ENCODE measurements around the gene P3R3URF.

The P3R3URF gene

DNA sequence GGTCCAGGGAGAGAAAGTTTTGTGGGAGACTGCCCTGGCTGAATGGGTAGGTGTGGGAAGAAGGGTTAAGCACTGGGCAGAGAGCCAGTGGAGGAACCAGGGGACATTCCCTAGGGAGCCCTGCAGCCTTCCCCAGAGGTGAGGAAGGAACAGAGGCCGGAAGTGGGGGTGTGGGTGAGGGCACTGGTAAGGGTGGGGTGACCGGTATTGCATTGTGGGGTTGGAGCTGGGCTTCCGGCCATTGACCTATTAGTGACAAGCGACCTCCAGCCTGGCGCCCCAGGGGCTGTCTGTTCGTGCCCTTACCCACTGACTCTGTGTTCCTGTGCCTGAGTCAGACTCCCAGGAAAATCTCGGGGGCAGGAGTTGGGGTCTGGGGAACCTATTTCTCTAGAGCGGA is 4.9 kb downstream of the P3R3URF start:
- DNase-seq = no peak

DNA sequence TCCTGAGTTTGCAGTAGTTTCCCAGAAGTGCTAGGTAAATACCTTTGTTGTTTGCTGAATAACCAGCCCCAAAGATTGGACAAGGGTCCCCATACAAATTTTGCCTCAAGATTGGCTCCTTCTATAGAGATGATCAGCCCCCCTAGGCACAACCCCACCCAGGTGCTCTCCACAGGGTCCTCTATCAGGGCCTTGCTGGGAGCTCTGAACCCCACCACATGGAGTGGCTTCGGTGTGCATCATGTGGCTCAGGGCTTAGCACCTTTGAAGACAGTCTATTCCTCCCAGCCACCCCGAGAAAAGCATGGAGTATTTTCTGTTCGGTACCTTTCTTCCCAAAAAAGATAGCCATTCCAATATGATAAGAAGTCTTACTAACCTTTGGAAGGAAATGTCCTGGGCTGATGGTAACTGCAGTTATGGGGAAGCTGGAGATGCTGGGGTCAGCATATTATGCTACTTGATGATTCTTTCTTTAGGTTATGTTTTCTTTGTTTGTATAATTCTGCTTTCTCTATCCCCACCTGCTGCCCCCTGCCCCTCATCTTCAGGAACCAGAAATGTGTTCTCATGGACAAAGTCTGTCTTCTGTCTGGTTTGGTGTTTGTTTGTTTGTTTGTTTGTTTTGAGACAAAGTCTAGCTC is 6.4 kb downstream of the P3R3URF start:
- DNase-seq = no peak

DNA sequence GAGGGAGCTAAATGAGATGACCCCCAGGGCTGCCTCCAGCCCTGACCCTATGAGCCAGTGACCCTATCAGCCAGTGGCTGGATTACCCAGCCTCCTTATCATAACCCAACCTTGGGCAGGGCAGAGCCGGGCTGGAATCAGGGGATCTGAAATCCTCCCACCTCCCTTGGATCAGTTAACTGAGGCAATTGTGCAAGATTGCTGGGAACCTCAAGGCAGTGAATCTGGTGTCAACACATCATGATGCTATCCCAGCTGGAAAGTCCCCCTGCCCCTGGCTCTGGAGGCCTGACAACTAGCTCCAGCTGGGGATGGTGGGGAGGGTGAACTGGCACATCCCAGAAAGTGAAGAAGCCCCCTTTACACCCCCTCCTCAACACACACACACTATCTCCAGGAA is 7.8 kb downstream of the P3R3URF start:
- no peak for DNase-seq

DNA sequence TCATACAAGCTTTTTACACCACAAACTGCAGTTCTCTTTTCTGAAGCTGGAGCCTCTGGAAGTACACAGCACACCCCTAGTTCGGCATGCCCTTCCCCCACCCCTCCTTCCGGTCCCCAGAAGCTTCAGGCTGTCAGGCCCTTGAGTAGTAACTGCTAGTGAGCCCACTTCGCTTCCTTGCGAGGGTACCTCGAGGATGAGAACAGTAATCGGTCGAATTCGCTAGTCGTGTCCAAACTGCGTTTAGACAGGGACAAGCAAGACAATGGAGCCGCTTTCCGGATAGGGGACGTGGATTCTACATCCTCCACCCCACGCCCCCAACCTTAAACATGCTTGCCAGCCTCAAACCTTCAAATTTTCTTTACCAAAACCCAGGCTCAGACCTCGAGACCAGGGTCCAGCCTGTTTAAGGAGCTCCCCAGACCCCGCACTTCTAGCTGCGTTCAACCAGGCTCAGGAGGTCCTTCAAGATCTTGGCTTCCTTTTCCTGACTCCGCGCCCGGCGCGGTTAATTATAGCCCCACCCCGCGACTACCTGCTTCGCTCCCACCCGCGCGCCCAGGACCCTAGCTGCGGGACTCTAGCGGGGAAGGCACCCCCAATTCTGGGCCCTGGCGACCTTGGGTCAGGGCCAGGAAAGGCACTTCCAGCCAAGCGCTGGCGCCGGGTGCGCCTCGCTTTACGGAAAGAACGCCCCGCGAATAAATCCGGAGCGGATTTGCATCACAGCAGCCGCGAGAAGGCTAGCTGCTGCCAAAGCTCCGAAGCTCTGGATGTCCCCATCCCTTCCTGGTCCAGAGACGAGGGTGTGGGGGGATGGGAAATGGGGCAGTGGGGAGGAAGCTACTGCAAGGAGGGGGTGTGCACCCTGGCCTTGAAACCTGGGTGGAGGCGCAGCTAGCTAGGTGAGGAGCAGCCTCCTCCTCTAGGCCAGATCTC is 9.5 kb downstream of the P3R3URF start:
- DNase-seq = no peak

DNA sequence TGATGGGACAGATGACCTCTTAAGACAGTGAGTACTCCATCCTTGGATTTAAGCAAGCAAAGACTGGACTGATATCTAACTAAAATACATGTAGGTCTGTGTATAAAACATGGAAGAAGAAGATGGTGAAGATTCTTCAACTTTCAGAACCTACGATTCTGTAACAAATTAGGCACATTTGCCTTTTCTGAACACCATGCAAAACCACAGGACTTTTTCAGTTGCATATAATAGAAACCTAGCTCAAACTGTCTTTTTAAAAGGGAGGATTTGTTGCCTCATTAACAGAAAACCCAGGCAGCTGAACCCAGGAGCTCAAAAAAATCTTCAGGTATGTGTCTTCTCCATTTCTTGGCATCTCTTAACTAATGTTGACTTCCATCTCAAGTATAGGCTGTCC is 16.1 kb downstream of the P3R3URF start:
- DNase-seq = no peak

DNA sequence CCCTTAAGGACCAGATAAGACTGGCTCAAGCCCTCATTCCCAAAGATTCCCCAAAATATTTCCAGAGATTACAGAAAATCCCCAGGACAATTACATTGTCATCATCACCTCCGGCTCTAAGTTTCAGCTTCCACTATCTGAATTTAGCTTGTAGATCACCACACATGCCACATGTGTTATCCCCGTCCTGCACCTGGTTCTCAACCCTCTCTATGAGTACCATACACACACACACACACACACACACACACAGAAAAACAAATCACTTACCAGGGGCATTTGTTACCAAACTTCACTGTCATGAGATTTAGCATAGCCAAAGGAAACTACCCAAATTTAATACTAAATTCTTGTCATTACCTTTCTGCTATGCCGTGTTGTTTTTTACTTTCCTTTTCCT is 16.8 kb downstream of the P3R3URF start:
- no peak for DNase-seq

DNA sequence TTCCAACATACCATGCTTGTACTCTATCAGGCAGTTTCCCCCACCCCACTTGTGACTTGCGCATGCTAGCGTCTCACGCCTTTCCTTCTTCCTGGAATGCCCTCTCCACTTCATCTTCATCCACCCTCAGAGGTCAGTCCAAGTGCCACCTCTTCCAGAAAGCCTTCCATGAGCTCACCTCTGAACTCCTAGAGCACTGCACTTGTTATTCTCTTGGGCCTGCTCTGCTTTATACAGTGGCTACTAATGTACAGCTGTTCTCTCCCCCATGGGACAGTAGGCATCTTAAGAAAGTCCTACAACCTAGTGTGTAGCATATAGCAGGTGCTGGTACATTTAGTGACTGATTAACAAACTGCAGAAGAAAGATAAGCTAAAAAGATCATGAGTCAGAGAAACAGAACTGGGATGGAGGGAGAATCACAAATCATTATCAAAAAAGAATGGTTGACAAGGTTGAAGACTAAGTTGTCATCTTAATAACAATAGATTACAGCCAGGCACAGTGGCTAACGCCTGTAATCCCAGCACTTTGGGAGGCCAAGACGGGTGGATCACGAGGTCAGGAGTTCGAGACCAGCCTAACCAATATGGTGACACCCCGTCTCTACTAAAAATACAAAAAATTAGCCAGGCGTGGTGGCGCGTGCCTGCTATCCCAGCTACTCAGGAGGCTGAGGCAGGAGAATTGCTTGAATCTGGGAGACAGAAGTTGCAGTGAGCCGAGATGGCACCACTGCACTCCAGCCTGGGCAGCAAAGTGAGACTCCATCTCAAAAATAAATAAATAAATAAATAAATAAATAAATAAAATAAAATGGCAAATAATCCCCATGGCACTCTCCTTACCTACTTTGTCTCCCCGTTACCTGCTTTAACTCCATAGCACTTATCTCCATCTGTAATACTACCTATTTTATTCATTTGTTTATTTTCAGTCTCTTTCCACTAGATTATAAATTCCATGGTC is 17.7 kb downstream of the P3R3URF start:
- no peak for DNase-seq

DNA sequence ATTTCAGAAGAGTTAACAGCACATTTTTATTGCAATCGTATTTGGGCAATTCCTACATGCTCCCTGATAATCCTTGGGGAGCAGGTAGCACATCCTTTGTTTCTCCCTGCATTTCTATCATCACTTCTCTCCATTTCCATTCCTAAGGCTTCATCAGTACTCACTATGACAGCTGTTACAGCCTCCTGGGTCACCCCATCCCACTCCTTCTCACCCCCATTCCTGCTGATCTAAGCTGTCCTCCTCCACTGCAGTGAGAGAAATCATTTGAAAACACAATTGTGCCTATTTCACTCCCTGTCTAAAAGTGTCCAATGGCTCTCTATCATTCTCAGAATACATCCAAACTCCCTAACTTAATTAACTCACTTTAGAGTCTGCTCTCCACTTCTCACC is 18.4 kb downstream of the P3R3URF start:
- DNase-seq = no peak

DNA sequence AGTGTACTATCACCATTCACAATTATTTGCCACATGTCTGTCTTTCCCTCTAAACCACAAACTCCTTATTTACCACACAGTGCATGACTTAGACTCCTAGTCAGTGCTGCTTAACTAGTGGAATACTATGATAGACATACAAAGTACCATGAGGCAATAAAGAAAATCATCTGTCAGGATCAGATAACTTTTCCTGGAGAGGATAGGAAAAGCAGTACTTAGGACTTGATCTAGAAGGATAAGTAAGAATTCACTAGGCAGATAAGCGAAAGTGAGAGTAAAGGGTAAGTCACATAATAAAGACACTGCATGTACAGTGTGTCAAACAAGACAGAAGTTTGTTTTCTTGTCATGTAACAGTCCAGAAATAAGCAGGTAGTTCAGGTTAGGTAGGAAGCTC is 22.6 kb downstream of the P3R3URF start:
- no peak for DNase-seq

DNA sequence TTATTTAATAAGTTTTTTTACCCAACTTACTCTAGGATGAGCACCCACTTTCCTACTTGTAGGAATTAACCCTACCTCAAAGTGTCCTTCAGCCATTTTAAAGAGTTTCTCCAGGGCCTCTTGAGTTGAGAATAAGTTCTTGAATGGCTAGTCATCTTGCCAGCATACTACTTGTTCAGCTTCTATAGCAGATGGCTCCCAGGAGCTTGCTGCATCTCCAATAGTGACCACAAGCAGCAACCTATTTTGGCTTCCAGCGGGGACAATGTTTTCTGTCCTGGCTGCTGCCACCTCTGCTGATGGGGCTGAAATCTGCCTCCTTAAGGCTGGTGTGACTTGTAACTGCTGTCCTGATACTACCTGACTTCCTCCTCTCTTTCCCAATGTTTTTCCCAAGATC is 23.1 kb downstream of the P3R3URF start:
- peak; percentile 82 for DNase-seq

DNA sequence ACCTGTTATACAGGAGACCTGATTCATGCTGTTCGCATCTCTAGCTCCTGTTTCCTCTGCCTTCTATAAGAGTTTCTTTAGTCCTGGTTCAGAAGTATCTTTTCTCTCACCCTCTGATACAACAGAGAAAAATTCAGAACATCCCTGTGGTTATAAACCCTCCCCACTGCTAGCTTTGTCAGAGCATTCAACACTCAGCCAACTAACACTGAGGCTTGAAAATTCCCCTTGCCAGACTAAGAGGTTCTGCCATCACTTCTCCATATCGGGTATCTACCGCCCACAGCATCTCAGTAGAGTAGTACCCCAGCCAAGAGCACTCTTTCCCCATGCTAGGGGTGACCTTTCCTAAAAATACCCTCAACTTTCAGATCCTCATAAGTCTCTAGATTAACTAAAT is 24.3 kb downstream of the P3R3URF start:
- no peak for DNase-seq

DNA sequence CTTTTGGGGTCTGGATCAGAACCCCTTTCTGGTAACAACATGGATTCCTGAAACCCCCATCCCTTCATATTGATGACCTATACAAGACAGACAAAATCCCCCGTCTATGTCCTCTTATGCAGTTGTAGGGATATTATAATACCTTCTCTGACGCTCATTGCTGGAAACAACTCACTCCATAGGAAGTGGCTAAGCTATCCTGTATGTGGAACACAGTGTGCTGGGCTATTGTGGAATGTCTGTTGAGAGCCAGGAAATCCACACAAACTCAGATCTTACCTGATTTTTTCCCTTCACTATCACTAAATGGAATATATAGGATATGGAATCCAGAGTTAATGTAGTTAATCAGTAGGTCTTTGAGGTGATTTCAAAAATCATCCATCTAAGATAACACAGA is 26.2 kb downstream of the P3R3URF start:
- DNase-seq = no peak

DNA sequence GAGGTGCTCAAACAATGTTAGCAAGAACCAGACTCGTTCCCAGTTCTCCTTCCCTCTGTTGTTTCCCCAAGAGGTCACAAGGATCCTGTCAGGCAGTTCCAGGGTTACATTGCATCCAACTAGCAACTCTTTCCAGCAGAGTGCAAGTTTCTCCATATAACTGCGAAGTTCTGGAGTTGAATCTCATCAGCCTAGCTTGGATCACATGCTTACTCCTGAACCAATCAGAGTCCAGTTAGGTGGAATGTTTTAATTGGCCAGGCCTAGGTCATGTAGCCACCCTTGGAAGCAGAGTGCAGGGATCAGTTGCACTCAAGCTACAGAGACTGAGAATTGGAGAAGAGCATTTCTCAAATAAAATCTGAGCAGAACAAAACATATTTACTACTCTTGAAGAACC is 28.0 kb downstream of the P3R3URF start:
- no peak for DNase-seq

DNA sequence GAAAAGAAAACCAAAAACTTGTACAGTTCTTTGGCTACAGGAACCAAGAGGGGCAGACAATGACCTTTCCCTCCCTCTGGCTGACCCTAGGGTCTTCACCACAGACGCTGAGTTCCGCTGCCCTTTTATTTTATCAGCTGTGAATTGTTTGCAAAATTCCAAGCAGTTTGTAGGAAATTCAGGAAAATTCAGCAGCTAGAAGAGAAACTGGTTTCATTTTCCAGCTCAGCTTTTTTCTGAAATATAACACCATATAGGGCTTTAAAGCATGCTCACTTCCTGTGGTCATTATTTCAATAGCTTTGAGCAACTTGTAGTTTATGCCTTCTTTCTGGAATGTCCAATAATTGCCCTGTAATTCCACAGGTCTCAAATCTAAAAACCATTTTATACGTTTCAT is 38.4 kb downstream of the P3R3URF start:
- no peak for DNase-seq

DNA sequence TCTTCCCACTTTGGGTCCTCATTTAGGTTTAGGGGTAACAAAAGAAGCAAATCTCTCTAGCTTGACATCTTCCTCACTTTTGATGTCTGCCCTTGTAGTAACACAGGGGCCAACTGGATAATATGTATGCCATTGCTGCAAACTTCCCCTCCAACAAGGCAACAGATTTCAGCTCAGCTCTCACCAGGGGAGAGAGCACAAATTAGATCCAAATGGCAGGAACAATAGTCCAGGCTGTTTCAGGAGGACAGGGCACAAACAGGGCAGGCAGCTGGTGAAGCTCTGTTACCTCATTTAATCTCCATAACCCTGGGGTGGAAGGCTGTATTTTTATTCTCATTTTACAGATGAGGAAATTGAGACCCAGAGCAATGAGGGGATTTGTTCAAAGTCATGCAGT is 39.6 kb downstream of the P3R3URF start:
- no peak for DNase-seq

DNA sequence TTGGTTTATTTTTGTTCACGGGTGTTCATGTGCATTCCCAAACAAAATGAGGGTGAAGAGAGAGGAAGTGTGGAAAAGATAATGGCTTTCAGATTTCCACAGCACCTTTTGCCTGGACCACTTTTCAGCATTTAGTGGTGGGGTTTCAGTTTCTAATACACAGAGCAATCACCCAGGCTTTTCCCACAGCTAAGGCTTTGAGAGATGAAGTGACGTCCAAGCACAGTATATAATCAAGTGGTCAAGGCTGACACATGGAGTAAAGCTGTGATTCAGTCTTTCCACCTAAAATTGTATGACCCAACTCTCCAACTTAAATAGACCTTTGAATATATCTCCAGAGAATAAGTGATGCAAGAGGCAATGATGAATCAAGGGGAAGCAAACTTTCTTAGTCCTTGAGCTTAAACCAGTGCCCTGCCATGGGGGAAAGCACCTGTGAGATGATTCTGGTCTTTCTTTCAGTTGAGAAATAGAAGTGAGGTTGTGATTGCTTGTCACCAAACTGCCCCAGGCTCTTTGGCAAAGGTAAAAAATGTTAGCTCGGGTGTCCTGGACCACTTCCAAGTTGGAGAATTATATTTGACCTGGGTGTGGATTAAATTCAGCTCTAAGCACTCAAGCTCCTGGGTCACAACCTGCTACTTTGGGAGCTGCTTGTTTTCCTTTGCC is 41.5 kb downstream of the P3R3URF start:
- peak; percentile 83 for DNase-seq

DNA sequence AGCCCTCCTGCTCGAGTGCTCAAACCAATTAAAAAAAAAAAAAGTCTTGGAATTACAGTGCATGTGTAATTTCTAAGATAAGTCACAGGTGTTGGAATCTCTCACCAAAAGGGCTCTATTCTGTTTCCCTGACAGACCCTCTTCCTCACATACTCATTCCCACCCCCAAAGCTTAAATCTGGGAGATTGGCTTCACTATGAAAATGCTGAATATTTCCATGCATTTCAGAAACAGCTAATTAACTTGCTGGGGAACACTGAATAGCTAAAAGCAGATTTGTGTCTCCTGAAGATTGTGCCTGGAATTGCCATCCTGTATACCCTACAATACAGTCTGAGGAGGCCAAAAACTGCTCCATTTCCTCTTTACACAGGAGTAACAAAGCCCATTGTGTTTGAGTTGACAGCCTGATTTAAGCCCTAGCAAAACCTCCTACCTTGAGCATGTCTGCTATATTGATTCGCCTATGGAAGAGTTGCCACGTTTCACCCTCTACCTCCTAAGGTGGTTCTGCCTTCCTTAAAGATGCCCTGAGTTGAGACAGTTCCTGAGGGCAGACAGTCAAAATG is 42.4 kb downstream of the P3R3URF start:
- peak; percentile 10 for DNase-seq

DNA sequence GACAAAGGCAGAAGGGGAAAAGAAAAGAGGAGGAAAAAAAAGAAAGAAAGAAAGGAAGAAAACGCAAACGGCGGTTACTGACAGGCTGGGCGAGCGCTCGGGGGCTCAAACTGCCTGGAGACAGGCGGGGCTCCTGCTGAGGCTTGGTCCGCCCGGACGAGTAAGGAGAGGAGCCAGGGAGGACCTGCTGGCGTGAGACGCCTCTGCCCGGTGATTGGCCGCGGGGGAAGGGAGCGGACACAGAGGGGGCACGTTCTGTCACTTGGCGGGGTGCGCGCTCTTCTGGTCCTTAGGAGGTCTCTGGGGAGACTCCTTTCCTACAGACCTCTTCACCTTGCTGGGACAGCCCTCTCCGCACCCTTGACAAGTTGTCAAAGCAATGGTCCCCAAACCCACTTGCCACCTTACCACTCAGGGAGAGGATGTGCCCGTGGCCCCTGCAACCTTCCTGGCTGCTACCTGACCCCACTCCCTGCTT is 43.1 kb downstream of the P3R3URF start:
- peak; percentile 97 for DNase-seq

DNA sequence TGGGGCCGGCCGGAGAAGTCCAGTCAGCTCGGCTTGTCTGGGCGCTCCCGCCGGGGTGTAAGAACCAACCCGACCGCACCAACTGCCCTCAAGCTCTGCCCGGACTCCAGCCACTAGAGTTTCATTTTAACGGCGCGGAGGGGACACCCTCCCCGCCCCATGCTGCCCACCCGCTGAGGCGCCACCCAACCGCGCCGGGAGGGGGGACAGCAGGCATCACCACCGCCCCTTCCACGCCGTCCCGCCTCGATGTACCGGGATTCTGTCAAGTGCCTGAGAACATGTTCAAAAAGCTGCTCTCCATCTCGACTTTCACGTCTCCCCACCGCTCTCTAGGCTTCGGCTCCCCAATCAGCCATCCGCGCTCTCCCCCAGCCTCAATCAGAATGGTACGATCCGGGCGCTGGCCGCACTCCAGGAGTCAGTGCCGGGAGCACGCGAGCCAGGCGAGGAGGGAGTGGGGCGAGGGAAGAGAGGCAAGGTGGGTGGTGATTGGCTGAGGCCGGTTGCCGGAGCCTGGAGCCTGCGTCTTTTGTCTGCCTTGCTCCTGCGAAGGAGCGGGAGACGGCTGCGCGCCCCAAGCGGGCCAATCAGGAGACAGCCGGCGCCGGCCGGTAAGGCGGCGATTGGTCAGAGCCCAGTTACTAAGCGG is 43.6 kb downstream of the P3R3URF start, which contains the start of gene PIK3R3:
TSS of gene PIK3R3 (minus strand) at position 101 of the 652 bp plus-strand sequence. CDS start 677 bp downstream, outside the sequence.
- peak; percentile 98 for DNase-seq

DNA sequence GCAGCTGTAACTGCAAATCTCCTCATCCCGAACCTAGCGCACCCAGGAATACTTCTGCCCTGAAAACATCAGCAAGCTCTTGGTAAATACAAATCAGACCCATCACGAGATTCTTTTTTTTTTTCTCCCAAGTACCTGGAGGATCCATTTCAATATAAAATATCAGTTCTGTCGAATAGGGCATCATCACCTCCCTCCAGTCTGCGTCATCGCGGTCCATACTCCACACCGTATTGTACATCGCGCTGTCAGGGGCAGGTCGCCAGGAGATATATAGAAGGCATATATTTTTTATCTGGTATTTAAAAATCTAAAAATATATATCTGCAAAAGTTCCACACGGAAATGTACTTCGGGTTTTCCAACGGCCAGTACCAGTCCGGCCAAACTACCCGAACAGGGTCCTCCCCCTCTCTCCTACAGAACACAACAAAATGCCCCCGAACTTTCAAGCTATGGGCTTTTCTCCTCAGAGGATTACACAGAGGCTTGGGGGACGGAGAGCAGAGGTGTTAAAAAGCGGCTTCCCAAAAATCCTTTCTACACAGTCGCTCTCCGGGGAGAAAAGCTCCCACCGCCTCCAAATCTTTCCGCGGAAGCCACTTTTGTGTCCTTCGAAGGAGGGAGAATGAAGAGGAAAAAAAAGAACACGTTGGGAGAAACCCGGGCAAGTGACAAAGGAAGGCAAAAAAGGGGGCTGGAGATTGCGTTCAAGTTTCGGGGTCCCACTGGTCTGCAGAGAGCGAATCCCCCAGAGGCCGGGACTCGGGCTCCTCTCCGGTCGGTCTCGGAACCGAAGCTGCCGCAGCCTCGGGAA is 44.4 kb downstream of the P3R3URF start:
- DNase-seq = peak; percentile 89

DNA sequence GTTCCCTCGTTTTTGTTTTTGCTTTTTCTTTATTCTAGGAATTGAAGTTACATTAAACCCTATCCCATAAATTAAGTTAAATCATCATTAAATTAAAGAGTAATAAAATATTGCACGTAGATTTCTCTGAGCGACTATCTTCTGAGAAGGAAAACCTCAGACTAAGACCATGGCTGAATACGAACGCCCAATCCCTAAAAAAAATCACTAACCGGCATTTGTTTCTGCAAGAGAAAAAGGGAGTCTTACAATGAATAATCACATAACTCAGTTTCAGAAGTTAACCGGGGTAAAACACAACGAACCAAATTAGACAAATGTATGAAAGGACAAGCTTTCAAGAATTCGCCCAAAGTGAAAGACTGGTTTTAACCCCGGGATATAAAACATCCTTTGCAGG is 45.2 kb downstream of the P3R3URF start:
- no peak for DNase-seq

Data from DMS79 (cell line).